ENCODE results near the gene RASGRP4.
"Not testable (repeated sequence)": the region's sequence is repeated elsewhere in the genome, so short reads cannot be mapped to it uniquely, and the experiment has no call there.

RASGRP4 gene

DNA sequence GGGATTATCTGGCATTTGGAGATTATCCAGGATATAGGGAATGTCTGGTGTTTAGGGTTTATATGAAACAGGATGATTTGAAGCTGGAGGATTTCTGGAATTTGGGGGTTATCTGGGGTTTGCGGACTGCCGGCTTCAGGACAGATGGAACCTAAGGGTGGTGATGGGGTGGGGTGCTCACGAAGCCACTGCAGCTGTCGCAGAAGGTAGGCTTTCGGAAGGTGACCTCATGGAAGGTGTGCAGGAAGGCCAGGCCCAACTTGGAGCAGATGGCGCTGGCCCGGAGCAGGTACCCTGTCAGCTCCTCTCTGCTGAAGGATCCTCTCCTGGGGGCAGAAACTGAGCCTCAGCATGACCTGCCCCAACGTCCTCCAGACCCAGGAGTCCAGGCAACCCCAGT is 13.5 kb downstream of the RASGRP4 start:
- DNase-seq: no peak

DNA sequence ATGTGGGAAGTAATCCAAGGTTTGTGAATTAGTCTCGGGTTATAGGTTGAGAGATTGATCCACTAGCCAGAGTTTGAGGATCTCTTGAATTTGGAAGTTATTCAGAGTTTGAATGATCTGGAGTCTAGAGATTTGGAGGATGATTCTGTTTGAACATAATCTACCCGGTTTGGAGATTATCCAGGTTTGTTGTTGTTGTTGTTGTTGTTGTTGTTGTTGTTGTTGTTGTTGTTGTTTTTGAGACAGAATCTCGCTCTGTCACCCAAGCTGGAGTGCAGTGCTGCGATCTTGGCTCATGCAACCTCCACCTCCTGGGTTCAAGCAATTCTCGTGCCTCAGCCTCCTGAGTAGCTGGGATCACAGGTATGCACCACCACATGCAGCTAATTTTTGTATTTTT is 14.1 kb downstream of the RASGRP4 start:
- not testable (repeated sequence) for DNase-seq

DNA sequence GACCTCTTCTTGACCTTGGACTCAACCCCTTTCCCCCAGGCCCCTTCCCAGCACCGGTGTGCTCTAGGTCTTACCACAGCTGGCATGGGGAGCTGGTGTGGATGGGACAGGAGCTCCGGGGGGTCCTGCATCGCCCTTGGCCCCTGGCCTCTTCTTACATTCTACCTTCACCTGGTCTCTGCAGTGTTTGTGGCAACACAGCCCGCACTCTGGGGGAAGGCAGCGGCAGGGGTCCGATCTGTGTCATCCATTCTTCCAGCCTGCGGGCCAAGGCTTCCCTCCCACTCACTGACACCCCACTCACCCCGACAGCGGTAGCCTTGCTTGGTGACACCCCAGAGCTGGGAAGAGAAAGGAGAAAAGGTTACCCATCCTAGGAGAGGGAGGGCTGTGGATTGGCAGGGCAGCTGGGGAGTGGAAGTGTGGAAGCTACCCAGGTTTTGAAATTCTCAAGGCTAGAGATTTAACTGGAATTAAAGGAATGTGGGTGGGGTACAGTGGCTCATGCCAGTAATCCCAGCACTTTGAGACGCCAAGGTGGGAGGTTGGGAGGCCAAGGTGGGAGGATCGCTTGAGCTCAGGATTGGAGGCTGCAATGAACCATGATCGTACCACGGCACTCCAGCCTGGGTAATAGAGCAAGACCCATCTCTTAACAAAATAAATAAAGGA is 14.8 kb downstream of the RASGRP4 start:
- no peak for DNase-seq

DNA sequence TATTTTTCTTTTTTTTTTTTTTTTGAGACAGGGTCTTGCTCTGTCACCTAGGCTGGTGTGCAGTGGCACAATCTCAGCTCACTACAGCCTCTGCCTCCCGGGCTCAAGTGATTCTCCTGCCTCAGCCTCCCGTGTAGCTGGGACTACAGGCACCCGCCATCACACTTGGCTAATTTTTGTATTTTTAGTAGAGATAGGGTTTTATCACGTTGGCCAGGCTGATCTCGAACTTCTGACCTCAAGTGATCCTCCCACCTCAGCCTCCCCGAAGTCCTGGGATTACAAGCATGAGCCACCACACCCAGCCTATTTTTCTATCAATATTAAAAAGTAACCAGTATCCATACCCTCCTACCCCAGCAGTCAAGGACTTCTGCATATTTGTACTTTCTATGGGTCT is 15.6 kb downstream of the RASGRP4 start:
- DNase-seq: not testable (repeated sequence)

DNA sequence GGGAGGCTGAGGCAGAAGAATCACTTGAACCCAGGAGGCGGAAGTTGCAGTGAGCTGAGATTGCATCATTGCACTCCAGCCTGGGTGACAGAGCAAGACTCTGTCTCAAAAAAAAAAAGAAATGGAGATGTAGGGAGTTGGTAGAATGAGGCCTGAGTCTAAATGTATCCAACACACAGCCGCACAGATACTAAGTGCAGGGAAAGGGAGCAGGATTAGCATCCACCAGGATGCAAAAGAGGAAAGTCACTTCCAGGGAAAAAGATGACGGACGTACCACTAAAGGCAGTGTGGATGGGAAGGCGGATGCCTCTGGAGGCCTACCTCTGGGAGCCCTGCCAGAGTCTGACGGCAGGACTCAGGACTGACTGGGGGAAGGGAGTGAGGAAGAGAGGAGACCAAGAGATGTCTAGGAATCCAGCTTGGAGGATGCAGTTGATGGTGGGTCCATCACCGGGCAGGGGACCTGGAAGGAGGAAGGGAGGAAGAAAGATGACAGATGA is 16.3 kb downstream of the RASGRP4 start:
- no peak for DNase-seq

DNA sequence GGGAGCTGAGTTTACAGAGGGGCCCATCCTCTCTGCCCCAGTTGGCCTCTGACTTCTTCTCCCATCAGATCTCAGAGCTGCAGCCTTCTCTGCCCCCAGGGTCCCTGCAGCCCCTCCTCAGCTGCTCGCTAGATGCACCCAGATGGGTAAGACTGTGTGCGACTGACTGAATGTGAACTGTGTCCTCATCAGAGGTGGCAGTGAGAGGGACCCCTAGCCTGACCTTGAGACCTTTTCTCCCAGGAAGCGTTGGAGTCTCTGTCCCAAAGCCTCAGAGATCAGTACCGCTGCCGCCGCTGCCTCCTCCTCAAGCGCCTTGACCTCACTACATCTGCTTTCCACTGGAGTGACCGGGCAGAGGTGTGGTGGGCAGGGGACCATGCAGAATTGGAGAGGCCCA is 20.7 kb downstream of the RASGRP4 start:
- DNase-seq: no peak

DNA sequence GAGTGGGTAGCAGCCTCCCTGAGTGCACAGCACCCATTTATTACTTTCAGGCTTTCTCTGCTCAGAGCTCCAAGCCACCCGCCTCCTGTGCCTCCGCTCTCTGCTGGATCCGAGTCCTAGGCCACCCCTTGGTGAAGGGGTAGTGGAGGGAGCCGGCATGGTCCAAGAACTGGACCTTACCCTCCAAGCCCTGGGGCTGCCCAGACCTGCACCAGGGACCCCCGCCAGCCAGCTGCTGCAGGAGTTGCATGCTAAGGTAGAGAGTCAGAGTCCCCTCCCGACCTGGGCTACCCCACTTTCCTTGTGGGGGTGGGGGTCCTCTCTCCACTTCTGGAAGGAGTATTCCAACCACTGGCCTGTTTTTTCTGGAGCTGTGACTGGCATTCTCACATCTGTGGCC is 21.2 kb downstream of the RASGRP4 start:
- no peak for DNase-seq

DNA sequence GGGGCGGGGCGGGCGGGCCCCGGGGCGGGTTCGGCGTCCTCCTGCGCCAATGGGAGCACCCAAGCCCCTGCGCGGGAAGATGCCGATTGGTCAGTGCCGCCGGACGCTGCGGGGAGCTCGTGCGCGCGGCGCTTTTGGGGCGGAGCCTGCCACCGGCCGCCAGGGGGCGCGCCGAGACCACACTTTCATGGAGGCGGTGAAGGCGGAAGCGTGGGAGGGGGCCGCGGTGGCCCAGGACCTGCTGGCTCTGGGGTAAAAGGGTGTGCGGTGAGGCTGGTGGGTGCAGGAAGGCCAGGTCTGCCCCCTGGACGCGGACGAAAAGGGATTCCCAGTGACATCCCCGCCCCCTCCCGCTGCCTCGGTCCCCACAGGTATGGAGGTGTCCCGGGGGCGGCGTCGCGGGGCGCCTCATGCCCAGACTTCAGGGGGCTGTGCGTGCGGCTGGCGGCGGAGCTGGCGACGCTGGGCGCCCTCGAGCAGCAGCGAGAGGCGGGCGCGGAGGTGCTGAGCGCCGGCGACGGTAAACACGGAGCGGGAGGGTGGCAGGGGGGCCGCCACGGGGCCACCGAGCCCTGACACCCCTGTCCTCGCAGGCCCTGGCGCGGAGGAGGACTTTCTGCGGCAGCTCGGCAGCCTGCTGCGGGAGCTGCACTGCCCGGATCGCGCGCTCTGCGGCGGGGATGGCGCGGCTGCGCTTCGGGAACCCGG is 22.9 kb downstream of the RASGRP4 start, which contains the start of gene FAM98C:
Gene FAM98C, plus strand, starts transcription at position 127 of the 708 bp plus-strand sequence. Its CDS starts 61 bp downstream, at position 188.
- DNase-seq: peak; percentile 96

DNA sequence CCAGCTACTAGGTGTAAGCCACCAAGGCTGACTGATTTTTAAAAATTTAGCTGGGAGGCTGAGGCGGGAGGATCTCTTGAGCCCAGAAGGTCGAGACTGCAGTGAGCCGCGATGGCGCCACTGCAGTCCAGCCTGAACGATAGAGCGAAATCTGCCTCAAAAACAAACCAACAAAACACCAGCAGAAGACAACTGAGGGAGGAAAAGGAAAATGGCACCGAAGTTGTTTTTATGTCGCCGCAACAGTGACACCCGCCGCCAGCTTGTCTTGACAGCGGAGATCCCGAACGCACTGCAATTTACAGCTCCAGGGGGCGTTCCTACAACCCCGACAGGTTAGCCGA is 23.4 kb downstream of the RASGRP4 start:
- no peak for DNase-seq

DNA sequence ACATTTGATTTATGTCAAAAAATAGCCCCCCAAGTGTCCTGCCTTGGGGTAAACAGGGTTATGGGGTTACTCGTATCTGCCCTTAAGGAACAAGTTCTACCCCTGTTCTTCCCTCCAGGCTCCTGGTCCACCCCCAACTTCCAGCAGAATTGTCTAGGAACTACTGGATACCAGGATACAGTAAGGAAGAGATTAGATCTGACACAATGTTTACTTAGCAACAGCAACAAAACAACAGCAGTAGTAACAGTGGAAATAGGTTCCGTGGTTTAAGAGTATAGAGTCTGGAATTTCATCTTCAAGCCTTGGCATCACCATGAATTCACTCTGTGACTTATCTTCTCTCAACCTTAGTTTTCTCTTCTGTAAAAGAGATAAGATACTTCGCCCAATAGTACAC is 24.9 kb downstream of the RASGRP4 start:
- no peak for DNase-seq

DNA sequence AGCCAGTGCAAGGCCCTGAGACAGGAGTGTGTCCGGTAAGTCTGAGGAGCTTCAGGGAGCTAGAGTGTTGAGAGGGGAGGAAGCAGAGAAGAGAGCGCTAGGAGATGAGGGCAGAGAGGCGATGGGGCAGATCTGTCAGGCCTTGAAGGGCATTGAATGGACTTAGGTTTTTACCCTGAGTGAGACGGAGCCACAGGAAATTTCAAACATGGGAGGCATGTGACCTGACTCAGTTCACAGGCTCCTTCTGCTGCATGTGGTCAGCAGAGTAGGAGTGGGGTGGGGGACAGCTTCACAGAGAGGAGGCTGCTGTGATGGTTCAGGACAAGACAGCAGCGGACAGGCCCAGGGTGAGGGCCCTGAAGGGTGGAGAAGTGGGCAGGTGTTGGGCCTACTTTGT is 25.7 kb downstream of the RASGRP4 start:
- no peak for DNase-seq

DNA sequence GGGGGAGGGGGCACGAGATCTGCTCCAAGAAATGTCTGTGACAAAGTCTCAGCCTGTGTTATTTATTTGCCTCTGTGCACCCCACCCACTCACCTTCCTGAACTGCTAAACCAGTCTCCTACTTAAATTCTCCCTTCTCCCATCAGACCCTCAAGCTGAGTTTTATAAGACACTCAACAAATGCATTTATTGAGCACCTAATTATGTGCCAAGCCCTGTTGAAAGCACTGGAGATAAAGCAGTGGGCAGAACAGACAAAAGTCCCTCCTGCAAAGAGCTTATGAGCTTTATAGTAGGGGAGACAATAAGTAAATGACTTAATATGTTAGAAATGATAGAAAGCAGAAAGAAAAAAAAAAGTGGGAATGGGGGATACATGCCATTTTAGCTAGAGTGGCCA is 26.5 kb downstream of the RASGRP4 start:
- DNase-seq: no peak

DNA sequence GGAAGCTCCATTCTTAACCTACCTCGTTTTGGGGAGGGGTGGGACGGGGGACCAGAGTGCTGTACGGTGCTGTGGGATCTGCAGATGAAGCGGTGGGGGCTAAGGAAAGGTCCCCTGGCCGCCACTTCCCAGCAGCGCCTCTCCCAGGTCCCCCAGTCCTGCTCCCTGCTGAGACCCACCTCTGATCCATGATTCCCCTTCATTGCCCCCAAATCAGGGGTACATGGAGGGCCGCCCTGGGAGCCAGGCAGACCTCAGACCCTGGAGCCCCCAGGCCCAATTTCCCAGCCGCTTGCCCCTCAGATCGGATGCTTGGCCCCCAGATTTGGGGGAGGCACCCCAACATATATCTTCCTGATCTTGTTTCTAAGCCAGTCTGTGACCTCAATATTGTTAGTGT is 26.9 kb downstream of the RASGRP4 start:
- no peak for DNase-seq

DNA sequence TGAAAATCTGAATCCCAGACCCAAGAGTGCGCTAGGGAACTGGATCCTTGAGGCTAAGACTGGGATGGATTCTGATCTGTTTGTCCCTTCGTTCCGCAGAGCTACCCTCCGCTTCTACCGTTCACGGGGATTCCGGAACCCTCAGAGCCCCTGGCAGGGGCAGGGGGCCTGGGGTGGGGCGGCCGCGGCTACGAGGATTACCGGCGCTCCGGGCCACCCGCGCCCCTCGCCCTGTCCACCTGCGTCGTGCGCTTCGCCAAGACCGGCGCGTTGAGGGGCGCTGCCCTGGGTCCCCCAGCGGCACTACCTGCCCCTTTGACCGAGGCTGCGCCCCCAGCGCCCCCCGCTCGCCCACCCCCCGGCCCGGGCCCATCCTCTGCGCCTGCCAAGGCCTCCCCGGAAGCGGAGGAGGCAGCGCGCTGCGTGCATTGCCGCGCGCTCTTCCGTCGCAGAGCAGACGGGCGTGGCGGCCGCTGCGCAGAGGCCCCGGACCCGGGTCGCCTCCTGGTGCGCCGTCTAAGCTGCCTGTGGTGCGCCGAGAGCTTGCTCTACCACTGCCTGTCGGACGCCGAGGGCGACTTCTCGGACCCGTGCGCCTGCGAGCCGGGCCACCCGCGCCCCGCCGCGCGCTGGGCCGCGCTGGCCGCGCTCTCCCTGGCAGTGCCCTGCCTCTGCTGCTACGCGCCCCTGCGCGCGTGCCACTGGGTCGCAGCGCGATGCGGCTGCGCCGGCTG is 30.5 kb downstream of the RASGRP4 start:
- DNase-seq: no peak

DNA sequence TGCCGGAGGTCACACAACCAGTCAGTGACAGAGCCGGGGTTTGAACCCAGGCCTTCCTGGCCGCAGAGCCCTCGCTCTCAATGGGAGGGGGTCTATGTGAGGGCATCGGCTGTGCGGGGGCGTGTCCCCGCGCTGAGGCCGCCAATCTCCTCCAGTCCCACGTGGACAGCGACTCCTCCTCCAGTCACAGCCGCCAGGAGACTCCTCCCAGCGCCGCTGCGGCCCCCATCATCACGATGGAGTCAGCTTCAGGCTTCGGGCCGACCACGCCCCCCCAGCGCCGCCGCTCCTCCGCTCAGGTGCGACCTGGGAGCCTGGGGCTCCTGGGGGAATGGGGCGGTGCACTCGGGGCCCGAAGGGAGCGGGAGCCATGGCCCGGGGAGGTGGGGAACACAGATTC is 31.5 kb downstream of the RASGRP4 start:
- DNase-seq: no peak

DNA sequence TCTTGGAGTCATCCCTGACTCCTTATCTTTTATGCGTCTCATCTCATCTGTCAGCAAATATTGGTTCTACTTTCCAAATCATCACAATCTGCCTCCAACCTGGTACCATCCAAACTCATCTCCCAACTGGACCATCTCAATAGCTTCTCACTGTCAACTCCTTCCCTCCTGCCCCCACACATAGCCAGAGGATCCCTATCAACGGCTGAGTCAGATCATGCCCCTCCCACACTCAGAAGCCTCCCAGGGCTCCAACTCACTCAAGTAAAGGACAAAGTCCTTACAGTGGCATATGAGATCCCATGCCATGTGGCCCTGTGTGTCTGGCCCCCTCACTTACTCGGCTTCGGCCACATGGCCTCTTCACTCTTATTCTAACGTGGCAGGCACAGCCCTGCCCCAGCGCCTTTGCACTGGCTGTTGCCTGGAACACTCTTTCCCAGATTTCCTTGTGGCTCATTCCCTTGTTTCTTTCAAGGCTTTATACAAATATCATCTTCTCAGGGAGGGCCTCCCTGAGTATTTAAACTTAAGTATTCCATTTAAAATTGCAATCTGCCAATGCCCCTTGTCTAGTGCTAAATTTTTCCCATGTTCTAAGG is 33.2 kb downstream of the RASGRP4 start:
- no peak for DNase-seq

DNA sequence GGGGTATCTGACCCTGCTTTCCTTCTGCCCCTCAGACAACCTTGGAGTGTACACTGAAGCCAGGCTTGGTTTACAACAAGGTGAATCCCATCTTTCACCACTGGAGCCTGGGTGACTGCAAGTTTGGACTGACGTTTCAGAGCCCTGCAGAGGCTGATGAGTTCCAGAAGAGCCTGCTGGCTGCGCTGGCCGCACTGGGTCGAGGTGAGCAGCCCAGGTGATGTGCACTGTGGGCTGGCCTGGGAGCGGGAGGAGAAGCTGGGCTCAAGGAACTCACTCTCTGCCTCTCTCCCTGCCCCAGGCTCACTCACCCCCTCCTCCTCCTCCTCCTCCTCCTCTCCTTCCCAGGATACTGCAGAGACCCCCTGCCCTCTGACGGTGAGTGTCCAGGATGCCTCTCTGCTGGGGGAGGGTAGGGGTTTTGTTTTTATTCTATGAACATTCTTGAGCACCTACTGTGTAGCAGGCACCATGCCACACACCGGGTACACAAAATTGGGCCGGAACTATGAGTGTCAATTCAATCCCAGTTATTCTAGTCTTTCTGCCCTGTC is 34.0 kb downstream of the RASGRP4 start:
- DNase-seq: no peak

DNA sequence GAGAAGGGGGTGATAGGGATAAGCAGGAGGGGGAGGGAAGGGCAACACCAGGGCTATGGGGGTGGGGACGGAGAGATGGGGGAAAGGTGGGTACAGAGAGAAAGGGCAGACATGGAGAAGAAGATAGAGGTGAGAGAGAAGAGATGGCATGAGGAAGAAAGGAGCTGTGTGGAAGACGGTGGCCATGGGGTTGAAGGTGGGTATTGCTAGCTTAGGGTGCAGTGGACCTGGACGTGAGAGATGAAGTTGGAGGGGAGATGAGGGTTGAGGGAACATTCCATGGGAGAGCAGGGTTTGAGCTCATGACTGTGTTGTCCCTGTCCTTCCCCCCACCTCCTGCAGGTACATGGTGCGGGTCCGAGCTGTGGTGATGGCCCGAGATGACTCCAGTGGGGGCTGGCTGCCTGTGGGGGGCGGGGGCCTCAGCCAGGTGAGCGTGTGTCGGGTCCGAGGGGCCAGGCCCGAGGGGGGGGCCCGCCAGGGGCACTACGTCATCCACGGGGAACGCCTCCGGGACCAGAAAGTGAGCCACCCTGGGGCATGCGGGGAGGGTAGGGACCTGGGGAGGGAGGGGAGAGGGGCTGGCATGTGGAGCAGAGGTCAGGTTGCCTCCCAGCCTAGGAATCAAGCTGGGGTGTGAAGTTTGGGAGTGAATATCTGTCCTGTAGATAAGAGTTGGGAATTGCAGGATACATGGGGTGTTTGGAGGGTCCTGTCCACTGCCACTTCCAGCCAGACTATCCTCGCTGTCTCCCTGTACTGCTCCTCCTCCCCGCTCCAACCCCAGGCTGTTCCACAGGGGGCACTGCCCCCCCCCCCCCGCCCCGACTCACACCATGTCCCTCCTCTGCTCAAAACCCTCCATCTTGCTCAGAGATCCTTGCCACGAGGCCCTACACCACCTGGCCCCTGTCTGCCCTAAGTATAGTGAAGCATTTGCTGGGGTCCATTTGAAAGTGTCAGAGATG is 35.8 kb downstream of the RASGRP4 start:
- no peak for DNase-seq

DNA sequence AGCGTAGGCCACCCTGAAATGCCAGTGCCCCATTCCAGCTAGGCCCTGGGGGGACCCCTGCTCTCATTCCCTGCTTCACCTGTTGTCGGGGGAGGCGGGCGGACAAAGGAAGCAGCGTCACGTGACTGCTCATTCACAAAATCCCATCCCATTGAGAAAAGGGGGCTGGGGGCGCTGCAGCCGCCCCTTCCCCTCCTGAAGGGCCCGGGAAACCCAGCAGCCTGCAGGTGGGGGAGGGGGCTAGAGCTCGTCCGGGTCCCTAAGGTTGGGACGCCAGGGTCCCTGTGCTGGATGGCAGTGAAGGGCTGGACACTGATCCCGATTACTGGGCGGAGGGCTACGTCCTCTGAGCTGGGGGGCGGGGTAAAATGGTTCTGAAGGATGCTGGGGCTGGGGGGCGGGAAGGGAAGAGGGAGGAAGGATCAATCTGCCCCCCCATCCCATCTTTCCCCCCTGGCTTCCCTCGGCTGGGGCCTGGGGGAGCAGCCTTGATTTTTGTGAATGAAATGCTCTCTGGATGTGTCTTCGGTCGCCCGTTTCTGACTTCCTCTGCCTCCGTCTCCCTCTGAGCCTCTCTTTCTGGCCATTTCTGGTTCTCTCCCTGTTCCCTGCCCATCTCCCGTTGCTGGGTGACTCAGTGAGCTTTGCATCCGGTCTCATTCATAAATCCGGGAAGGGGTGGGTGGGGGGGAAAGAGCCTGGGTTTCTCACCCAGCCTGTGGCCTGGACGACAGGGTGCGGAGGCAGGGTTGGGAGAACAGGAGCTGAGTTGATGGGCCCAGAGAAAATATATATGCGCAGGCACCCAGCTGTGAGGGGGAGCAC is 36.7 kb downstream of the RASGRP4 start:
- DNase-seq: no peak

DNA sequence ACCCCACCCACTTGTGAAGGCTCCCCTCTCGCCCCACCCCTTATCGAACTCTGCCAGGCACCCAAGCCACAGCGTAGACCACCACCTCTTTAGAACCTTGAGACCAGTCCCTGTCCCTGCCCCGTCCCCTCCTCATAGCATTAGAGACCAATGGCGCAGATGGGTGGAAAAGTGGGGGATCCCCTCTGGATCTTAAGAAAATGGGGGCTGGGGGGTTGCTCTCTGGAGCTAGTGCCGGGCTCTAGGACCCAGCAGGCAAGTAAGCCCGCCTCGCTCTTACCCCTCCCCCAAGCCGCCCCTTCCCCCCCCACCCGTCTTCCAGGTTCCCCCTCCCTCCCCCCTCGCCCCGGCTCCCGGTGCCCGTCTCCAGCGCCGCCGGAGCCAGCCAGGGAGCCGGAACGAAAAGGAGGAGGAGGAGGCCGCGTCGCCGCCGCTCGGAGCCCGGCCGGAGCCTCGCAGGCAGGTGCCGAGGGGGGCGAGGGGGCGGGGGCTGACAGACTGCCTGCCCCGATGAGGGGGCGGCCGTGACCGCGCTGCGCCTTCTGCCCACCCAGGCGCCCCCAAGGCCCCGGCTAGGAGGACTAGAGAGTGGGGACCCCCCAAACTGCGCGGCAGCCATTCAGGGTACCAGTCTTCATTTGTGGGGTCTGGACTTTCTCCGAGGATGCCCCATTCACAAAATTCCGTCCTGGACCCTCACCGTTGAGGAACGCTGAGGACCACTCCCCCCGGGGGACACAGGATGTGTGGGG is 37.5 kb downstream of the RASGRP4 start, which contains the start of gene SPRED3:
Gene SPRED3, plus strand, starts transcription at position 349 of the 752 bp plus-strand sequence. CDS start 1,606 bp downstream, outside the sequence.
- DNase-seq: no peak
